CMK (cell line): ENCODE results near the gene DEDD.

ENCODE experiments used
- DNase-seq: peaks from one replicate; pipeline ENCODE4 v3.0.0-alpha.2; 2010; ENCODE audit warnings: low read depth

DEDD gene

GRCh38 chr1:161072751-161073449 is 59.6 kb downstream of the DEDD start:
- no peak for DNase-seq

GRCh38 chr1:161071886-161072371 is 60.5 kb downstream of the DEDD start:
- peak; percentile 40 for DNase-seq
